ENCODE measurements around the gene ANKRD61.

Gene ANKRD61

DNA sequence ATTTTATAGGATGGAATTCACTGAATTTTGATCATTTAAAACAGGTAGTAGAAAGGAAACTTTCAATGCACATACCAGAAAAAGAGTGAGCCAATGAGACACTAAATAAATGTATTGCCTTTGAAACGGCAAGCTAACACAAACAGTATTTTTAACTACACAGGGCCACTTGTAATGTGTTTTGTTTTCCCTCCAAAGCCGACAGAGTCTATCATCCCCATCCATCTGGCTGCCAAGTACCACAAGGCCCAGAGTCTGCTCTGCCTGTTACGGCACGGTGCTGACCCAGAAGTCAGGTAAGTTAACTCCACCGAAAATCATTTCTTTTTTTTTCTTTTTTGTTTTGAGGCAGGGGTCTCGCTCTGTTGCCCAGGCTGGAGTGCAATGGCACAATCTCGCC, 1.5 kb downstream of the ANKRD61 start:
- H4K20me1 ChIP-seq (ENCODE audit: insufficient read depth, low read length, poor library complexity, severe bottlenecking) = no peaks in the 10 kb centered on the region
- no peak overlapping the region for H2AFZ ChIP-seq (ENCODE audit: low read length)
- H3K9me3 ChIP-seq (ENCODE audit: insufficient read depth, low read depth, low read length) = no peaks in the 10 kb centered on the region
- H3K9me2 ChIP-seq (replicated peaks; ENCODE audit: low read depth, low read length) = no peaks in the 10 kb centered on the region
- H3K79me2 ChIP-seq (ENCODE audit: insufficient read depth, low read length) = no peaks in the 10 kb centered on the region; the same call in 1 of the 2 replicates
- H3K4me1 ChIP-seq (ENCODE audit: insufficient read depth, low read length, poor library complexity, severe bottlenecking) = peaks cover 3% of the 10 kb centered on the region
- no peaks in the 10 kb centered on the region for H3K27me3 ChIP-seq (ENCODE audit: insufficient read depth, low read length, poor library complexity, severe bottlenecking)
- TF ChIP-seq, protein P1, sequence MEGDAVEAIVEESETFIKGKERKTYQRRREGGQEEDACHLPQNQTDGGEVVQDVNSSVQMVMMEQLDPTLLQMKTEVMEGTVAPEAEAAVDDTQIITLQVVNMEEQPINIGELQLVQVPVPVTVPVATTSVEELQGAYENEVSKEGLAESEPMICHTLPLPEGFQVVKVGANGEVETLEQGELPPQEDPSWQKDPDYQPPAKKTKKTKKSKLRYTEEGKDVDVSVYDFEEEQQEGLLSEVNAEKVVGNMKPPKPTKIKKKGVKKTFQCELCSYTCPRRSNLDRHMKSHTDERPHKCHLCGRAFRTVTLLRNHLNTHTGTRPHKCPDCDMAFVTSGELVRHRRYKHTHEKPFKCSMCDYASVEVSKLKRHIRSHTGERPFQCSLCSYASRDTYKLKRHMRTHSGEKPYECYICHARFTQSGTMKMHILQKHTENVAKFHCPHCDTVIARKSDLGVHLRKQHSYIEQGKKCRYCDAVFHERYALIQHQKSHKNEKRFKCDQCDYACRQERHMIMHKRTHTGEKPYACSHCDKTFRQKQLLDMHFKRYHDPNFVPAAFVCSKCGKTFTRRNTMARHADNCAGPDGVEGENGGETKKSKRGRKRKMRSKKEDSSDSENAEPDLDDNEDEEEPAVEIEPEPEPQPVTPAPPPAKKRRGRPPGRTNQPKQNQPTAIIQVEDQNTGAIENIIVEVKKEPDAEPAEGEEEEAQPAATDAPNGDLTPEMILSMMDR (conservative IDR thresholded peaks at IDR 0.05; ENCODE audit: low read length) = no peak
- no peak for TF ChIP-seq EZH2phosphoT487 (IDR thresholded peaks at IDR 0.05; ENCODE audit: borderline replicate concordance)
- H3F3A ChIP-seq (ENCODE audit: low read depth) = no peaks in the 10 kb centered on the region
- H3K9ac ChIP-seq (ENCODE audit: low read depth, low read length, poor library complexity, severe bottlenecking) = no peak overlapping the region
- H3K4me3 ChIP-seq (ENCODE audit: low read length, poor library complexity, severe bottlenecking) = no peak overlapping the region
- H3K4me2 ChIP-seq (ENCODE audit: low read depth, low read length, poor library complexity, severe bottlenecking) = no peak overlapping the region
- H3K36me3 ChIP-seq (ENCODE audit: insufficient read depth, low read length) = peaks cover 65% of the 10 kb centered on the region; the same call in 1 of the 2 replicates

DNA sequence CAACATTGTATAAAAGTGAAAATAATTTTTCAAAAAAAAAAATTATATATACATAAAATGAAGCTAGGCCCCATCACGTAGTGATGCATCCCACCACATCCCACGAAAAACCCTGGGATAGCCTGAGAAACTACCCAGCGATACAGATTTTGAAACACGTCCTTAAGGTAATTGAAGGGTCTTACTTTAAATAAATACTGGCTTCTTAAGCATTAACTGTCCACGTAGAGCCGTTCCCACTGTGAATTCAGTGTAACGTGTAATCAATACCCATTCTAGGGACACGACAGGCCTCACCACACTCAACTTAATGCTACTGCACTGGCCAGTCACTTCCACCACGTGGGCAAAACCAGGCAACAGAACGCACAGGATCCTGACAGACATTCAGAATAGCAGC, 4.0 kb downstream of the ANKRD61 start:
- no peak for TF ChIP-seq EZH2phosphoT487 (IDR thresholded peaks at IDR 0.05; ENCODE audit: borderline replicate concordance)
- TF ChIP-seq, protein P1 (conservative IDR thresholded peaks at IDR 0.05; ENCODE audit: low read length) = no peak
- no peaks in the 10 kb centered on the region for H4K20me1 ChIP-seq (ENCODE audit: insufficient read depth, low read length, poor library complexity, severe bottlenecking)
- no peaks in the 10 kb centered on the region for H3K9me3 ChIP-seq (ENCODE audit: insufficient read depth, low read depth, low read length)
- no peak overlapping the region for H3K4me2 ChIP-seq (ENCODE audit: low read depth, low read length, poor library complexity, severe bottlenecking)
- no peak overlapping the region for H3K9ac ChIP-seq (ENCODE audit: low read depth, low read length, poor library complexity, severe bottlenecking)
- H3K4me1 ChIP-seq (ENCODE audit: insufficient read depth, low read length, poor library complexity, severe bottlenecking) = peaks cover 3% of the 10 kb centered on the region
- no peaks in the 10 kb centered on the region for H3F3A ChIP-seq (ENCODE audit: low read depth)
- H3K27me3 ChIP-seq (ENCODE audit: insufficient read depth, low read length, poor library complexity, severe bottlenecking) = no peaks in the 10 kb centered on the region
- H3K79me2 ChIP-seq (ENCODE audit: insufficient read depth, low read length) = no peaks in the 10 kb centered on the region; the same call in 1 of the 2 replicates
- H3K36me3 ChIP-seq (ENCODE audit: insufficient read depth, low read length) = peaks cover 64% of the 10 kb centered on the region; the same call in 1 of the 2 replicates
- H3K9me2 ChIP-seq (replicated peaks; ENCODE audit: low read depth, low read length) = no peaks in the 10 kb centered on the region
- H2AFZ ChIP-seq (ENCODE audit: low read length) = no peak overlapping the region
- H3K4me3 ChIP-seq (ENCODE audit: low read length, poor library complexity, severe bottlenecking) = no peak overlapping the region

DNA sequence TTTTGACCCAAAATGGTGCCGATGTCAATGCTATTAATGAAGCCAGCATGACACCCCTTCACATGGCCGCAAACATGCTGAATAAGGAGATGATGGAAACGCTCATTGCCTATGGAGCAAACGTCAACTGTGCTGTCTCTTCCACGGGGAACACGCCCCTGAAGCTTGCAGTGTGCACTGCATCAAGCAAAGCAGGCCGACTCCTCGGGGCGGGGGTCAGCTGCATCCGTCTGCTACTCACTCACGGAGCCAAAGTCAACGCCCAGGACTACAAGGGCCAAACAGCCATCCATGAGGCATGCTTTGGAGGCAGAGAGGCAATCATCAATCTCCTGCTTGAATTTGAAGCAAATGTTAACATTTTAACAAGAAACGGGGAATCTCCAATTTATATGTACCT, 4.5 kb downstream of the ANKRD61 start:
- Histone ChIP-seq H3F3A (ENCODE audit: low read depth) (no peaks in the 10 kb centered on the region), H4K20me1 (ENCODE audit: insufficient read depth, low read length, poor library complexity, severe bottlenecking) (no peaks in the 10 kb centered on the region), H3K9me2 (replicated peaks; ENCODE audit: low read depth, low read length) (no peaks in the 10 kb centered on the region), H2AFZ (ENCODE audit: low read length) (no peak overlapping the region), H3K9me3 (ENCODE audit: insufficient read depth, low read depth, low read length) (no peaks in the 10 kb centered on the region), H3K27me3 (ENCODE audit: insufficient read depth, low read length, poor library complexity, severe bottlenecking) (no peaks in the 10 kb centered on the region), H3K36me3 (ENCODE audit: insufficient read depth, low read length) (peaks cover 69% of the 10 kb centered on the region; the same call in 1 of the 2 replicates), H3K79me2 (ENCODE audit: insufficient read depth, low read length) (no peaks in the 10 kb centered on the region; the same call in 1 of the 2 replicates), H3K4me3 (ENCODE audit: low read length, poor library complexity, severe bottlenecking) (no peak overlapping the region), H3K4me2 (ENCODE audit: low read depth, low read length, poor library complexity, severe bottlenecking) (no peak overlapping the region), H3K4me1 (ENCODE audit: insufficient read depth, low read length, poor library complexity, severe bottlenecking) (peaks cover 3% of the 10 kb centered on the region), H3K9ac (ENCODE audit: low read depth, low read length, poor library complexity, severe bottlenecking) (no peak overlapping the region)
- TF ChIP-seq, protein P1 (conservative IDR thresholded peaks at IDR 0.05; ENCODE audit: low read length) = no peak
- TF ChIP-seq EZH2phosphoT487 (IDR thresholded peaks at IDR 0.05; ENCODE audit: borderline replicate concordance) = no peak
